GM23338 (cell line): ENCODE data around the gene PYDC2. TPM values are rescaled to one million over a fixed set of nuclear protein-coding genes. Genes with fewer than 3 reads are reported as not detected.

ENCODE experiments used
- polyA plus RNA-seq: library from polyadenylated mRNA; unstranded; fragments of >200 nt; fragmentation: Nextera tagmentation; extraction: Ambion mirVana; gene quantifications from 2 replicates; pipeline ENCODE4 v1.2.1, GENCODE V29; 2016
- small RNA-seq: library from RNA; depleted of rRNA; stranded (forward); fragments of <200 nt; gene quantifications from one replicate; pipeline ENCODE3, GENCODE V24; 2014; ENCODE audit warnings: low replicate concordance
- total RNA-seq: library from RNA; depleted of rRNA; stranded (reverse); fragments of >200 nt; shearing (Covaris generic); gene quantifications from 2 replicates; pipeline ENCODE4 v1.2.3, GENCODE V29; 2014; rRNA removed

PYDC2 gene
- total and polyA plus RNA-seq, 2 experiments from 2014 or later, result not detected

Small RNAs within 50 kb of the gene (small RNA-seq; reads per million reads assigned to genes)
- not detected for gene PYDC2

Other genes with a start within 250 kb of the PYDC2 start
- 25.4 and 28.3 TPM in 2 replicates for gene CCDC50, start 131.8 kb upstream of the PYDC2 start, total RNA-seq
- gene CCDC50, start 131.8 kb upstream of the PYDC2 start, polyA plus RNA-seq, result 20.7 and 22.4 TPM in 2 replicates
- gene UTS2B, start 130.6 kb upstream of the PYDC2 start, total RNA-seq, result not detected in 2 replicates
- gene UTS2B, start 130.6 kb upstream of the PYDC2 start, polyA plus RNA-seq, result 0.21 TPM in 1 of 2 replicates, not detected in the other